Right atrium auricular region (tissue), 2 donors: ENCODE measurements around the gene VSTM2B. TPM values are rescaled to one million over a fixed set of nuclear protein-coding genes. Genes with fewer than 3 reads are reported as not detected.

Experiments used
- DNase-seq: peaks from one replicate; pipeline ENCODE4 v3.0.0-alpha.2; 2019; ENCODE audit warnings: low spot score
- H3K27ac ChIP-seq, 2 donors: fragments of 200-600 bp; sonication (generic); 1 replicate in 1 of 2; 2 replicates in 1 of 2; pipeline ENCODE4 v1.5.1; 2016 to 2019
- H3K27me3 ChIP-seq, 2 donors: fragments of 200-600 bp; sonication (generic); one replicate each; pipeline versions ENCODE4 v1.5.1 to v1.6.0; 2017 to 2019
- H3K36me3 ChIP-seq: fragments of 200-600 bp; sonication (generic); one replicate; pipeline ENCODE4 v1.5.1; 2016
- H3K4me1 ChIP-seq, 2 donors: fragments of 200-600 bp; sonication (generic); one replicate each; pipeline versions ENCODE4 v1.5.1 to v1.6.0; 2017 to 2019
- H3K4me3 ChIP-seq, 2 donors: fragments of 200-600 bp; sonication (generic); 1 replicate in 1 of 2; 2 replicates in 1 of 2; pipeline ENCODE4 v1.5.1; 2017 to 2019; ENCODE audit warnings: mild to moderate bottlenecking in 1 of 2, moderate library complexity in 1 of 2
- H3K9me3 ChIP-seq, 2 donors: fragments of 200-600 bp; sonication (generic); one replicate each; pipeline ENCODE4 v1.5.1; 2019
- total RNA-seq, 2 donors: library from RNA; depleted of rRNA; stranded (reverse); fragments of >200 nt; gene quantifications; one replicate each; pipeline ENCODE4 v1.1.0, GENCODE V29; 2016
- TF ChIP-seq, protein P1 (sequence below), 2 donors: fragments of 200-600 bp; sonication (generic); IDR thresholded peaks; one replicate each; pipeline ENCODE4 v1.5.1; 2019; ENCODE audit warnings: antibody characterized with exemption in 2 of 2

The VSTM2B gene
- total RNA-seq, 2 donors from 2014 or later, result not detected

DNA sequence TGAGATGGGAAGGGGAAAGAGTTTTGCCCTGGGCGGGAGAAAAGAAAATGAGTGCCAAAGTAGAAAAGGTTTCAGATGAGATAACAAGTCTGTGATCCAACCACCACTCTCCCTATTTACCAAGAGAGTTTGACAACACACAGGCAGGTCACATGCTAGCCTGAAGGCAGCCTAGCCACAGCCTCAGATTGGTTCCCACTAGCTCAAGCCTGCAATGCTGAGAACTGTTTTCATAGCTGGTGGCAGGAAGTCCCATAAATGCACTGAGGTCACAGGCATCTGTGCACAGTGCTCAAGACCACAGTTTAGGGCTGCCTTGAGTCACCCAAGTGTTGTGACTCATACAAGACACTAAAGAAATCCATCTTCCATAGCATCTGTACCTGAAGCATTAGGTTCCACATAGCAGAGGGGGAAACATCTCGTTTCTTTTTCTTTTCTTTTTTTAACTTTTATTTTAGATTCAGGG is 61.8 kb downstream of the VSTM2B start:
- Histone ChIP-seq H3K9me3 (no peaks in the 10 kb centered on the region), H3K4me1 (no peaks in the 10 kb centered on the region), H3K27ac (no peak overlapping the region), H3K27me3 (no peaks in the 10 kb centered on the region), H3K4me3 (no peak overlapping the region), H3K36me3 (no peaks in the 10 kb centered on the region)
- no peak for DNase-seq
- TF ChIP-seq, protein P1, sequence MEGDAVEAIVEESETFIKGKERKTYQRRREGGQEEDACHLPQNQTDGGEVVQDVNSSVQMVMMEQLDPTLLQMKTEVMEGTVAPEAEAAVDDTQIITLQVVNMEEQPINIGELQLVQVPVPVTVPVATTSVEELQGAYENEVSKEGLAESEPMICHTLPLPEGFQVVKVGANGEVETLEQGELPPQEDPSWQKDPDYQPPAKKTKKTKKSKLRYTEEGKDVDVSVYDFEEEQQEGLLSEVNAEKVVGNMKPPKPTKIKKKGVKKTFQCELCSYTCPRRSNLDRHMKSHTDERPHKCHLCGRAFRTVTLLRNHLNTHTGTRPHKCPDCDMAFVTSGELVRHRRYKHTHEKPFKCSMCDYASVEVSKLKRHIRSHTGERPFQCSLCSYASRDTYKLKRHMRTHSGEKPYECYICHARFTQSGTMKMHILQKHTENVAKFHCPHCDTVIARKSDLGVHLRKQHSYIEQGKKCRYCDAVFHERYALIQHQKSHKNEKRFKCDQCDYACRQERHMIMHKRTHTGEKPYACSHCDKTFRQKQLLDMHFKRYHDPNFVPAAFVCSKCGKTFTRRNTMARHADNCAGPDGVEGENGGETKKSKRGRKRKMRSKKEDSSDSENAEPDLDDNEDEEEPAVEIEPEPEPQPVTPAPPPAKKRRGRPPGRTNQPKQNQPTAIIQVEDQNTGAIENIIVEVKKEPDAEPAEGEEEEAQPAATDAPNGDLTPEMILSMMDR (IDR thresholded peaks at IDR 0.05), result no peak

DNA sequence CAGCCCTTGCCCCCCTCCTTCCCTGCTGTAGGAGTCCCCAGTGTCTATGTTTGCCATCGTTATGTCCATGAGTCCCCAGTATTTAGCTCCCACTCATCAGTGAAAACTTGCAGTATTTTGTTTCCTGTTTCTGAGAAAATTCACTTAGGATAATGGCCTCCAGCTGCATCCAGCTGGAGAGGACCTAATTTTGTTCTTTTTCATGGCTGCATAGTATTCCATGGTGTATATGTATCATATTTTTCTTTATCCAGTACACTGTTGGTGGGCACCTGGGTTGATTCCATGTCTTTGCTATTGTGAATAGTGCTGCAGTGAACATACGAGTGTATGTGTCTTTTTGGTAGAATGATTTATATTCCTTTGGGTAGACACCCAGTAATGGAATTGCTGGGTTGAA is 62.3 kb downstream of the VSTM2B start:
- Histone ChIP-seq H3K27ac (no peak overlapping the region), H3K4me3 (no peak overlapping the region), H3K9me3 (no peaks in the 10 kb centered on the region), H3K27me3 (no peaks in the 10 kb centered on the region), H3K4me1 (no peaks in the 10 kb centered on the region), H3K36me3 (no peaks in the 10 kb centered on the region)
- TF ChIP-seq, protein P1 (IDR thresholded peaks at IDR 0.05), result no peak
- no peak for DNase-seq

DNA sequence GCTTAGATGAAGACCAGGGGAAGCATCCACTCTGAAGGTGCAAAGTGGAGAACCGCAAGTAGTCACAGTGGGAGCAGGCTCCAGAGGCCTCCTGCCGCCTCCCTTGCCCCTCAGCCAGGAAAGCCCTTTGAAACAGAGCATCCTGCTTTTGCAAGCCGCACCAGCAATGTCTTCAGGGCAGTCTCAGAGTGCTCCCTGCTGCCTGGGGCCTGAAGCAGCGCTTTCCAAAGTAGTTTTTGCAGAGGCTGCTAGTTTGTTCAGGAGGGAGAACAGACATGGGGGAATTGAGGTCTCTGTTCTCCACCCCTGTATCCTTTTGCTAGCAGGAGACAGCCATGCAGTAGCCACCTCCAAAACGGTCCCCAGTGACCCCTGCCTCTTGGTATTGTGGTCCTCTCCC is 64.5 kb downstream of the VSTM2B start:
- Histone ChIP-seq H3K9me3 (no peaks in the 10 kb centered on the region), H3K27ac (no peak overlapping the region), H3K4me3 (no peak overlapping the region), H3K36me3 (no peaks in the 10 kb centered on the region), H3K4me1 (no peaks in the 10 kb centered on the region), H3K27me3 (no peaks in the 10 kb centered on the region)
- TF ChIP-seq, protein P1 (IDR thresholded peaks at IDR 0.05), result no peak
- no peak for DNase-seq

DNA sequence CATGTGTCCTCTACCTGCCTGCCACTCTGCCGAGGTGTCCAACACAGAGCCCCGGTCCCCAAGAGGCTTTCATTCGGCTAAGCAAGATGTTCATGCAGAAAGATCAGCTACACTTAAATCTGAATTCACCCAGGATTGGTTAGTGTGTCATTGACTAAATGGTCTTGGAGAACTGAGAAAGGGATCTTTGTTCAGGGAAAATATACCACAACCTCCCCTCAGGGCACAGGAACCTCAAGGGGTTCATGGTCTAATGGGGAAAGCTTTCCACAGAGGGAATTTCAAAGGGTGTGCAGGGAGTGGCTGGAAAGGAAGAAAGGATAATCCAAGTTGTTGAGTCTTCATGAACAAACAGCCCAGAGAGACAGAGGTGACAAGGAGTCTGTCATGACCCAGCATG is 65.9 kb downstream of the VSTM2B start:
- H3K9me3 ChIP-seq, result no peaks in the 10 kb centered on the region
- no peak overlapping the region for H3K4me3 ChIP-seq
- no peaks in the 10 kb centered on the region for H3K27me3 ChIP-seq
- no peaks in the 10 kb centered on the region for H3K4me1 ChIP-seq
- no peak for DNase-seq
- H3K36me3 ChIP-seq, result no peaks in the 10 kb centered on the region
- TF ChIP-seq, protein P1 (IDR thresholded peaks at IDR 0.05), result no peak
- no peak overlapping the region for H3K27ac ChIP-seq

DNA sequence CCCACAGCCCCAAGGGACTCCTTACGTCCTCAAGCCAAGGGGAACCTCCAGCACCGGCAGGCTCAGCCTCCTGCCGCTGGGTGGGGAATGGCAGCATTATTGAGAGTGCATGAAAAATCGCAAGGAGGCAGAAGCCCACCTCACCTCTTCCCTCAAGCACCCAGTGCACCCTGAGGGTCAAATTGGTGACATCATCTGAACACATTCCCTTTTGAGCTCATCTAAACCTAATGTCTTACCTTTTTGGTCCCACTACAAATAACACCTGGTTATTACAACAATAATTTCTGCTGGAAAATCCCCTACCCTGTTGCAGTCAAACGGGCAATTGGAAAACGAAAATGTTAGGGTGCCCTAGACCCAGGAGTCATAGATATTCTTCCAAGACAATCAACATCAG is 68.1 kb downstream of the VSTM2B start:
- no peaks in the 10 kb centered on the region for H3K27me3 ChIP-seq
- H3K4me3 ChIP-seq, result no peak overlapping the region
- TF ChIP-seq, protein P1 (IDR thresholded peaks at IDR 0.05), result no peak
- no peaks in the 10 kb centered on the region for H3K36me3 ChIP-seq
- no peak overlapping the region for H3K27ac ChIP-seq
- H3K4me1 ChIP-seq, result no peaks in the 10 kb centered on the region
- no peak for DNase-seq
- no peaks in the 10 kb centered on the region for H3K9me3 ChIP-seq

DNA sequence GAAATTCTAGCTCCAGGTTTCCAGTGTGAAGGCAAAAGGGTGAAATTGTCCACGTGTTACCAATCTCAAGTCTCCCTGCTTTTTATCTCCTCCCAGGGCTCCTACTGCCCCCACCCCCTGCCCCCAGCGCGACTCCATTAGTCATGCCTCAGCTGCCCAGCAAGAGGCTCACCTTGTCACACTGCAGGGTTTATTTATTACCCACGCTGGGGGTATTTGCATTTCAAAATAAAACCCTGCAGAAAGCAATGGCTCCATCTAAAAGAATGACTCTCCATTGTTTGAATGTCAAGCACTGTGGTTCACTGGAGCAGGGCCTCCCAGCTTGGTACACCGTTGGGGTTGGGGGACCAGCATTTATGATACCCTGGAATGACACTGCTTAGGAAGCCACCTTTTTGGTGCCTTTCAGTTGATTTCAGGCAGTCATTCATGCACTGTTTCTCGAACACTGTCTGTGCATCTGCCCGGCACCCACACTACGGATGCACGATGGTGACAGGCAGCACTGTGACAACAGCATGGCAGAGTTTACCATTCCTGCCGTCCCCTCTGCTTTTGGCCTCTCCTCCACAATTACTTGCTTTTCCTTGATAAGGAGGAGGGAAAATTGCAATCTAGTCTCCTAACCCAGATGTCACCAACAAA is 70.4 kb downstream of the VSTM2B start:
- Histone ChIP-seq H3K36me3 (no peaks in the 10 kb centered on the region), H3K27me3 (no peaks in the 10 kb centered on the region), H3K27ac (no peak overlapping the region), H3K4me3 (no peak overlapping the region), H3K4me1 (no peaks in the 10 kb centered on the region), H3K9me3 (no peaks in the 10 kb centered on the region)
- TF ChIP-seq, protein P1 (IDR thresholded peaks at IDR 0.05), result no peak
- DNase-seq, result no peak
